Ishikawa (cell line): Measurements from ENCODE around the gene TNFRSF4.

Experiments
- CEBPB ChIP-seq: IDR thresholded peaks from 2 replicates; pipeline ENCODE4 v1.6.1; 2012
- CREB1 ChIP-seq: IDR thresholded peaks from 2 replicates; pipeline ENCODE4 v1.6.1; 2012; ENCODE audit warnings: low read depth
- EP300 ChIP-seq: IDR thresholded peaks from 2 replicates; pipeline ENCODE4 v1.6.1; 2012; ENCODE audit warnings: borderline replicate concordance
- FOXM1 ChIP-seq: IDR thresholded peaks from 2 replicates; pipeline ENCODE4 v1.6.1; 2012; ENCODE audit warnings: low read depth, borderline replicate concordance
- NFIC ChIP-seq: IDR thresholded peaks from 2 replicates; pipeline ENCODE4 v1.6.1; 2012
- RAD21 ChIP-seq: IDR thresholded peaks from 2 replicates; pipeline ENCODE4 v1.6.1; 2012; ENCODE audit warnings: low read depth
- TAF1 ChIP-seq: IDR thresholded peaks from 2 replicates; pipeline ENCODE4 v1.6.1; 2012; ENCODE audit warnings: low read depth, mild to moderate bottlenecking
- TEAD4 ChIP-seq: IDR thresholded peaks from 2 replicates; pipeline ENCODE4 v1.6.1; 2012
- YY1 ChIP-seq: IDR thresholded peaks from 2 replicates; pipeline ENCODE4 v1.6.1; 2012; ENCODE audit warnings: low read depth
- TF ChIP-seq, protein P1 (sequence below): IDR thresholded peaks from 2 replicates; pipeline ENCODE4 v1.6.1; 2012

DNA sequence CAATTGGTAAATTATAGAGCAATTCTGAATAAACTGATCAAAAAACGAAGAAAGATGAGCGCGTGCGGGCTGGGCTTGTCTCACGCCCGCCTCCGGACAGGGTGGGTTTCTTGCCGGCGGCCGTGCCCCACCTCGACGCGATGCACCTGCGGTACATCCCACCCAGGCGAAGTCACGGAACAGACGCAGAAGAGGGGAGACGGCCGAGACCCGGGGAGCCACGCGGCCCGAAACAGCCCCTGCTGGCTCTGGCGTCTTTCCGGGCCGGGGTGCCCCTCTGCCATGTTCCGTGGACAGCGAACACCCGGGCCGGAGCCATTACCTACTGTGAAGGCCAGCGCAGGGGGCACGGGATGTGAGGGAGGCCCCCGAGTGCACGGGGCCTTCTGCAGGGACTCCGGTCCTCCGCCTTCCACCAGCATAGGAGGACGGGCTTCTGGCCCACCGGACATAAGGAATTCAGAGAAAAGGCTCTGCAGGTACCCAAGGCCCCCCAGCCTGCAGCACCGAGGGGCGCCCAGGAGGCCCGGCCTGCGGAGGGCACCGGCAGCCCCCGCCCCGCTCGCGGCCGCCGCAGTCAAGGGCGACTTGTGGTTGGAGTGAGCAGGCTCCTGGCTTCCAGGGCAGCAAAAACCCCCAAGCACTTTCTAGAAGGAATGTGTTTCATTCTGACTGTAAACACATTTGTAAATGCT, 40.2 kb upstream of the TNFRSF4 start:
- TF ChIP-seq CEBPB (no peak), FOXM1 (no peak), EP300 (no peak), RAD21 (no peak), NFIC (no peak), TAF1 (no peak), CREB1 (no peak), YY1 (no peak), TEAD4 (no peak)
- TF ChIP-seq, protein P1, sequence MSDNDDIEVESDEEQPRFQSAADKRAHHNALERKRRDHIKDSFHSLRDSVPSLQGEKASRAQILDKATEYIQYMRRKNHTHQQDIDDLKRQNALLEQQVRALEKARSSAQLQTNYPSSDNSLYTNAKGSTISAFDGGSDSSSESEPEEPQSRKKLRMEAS, result no peak
